Naive thymus-derived CD4-positive, alpha-beta T cell (primary cell): ENCODE data around the gene B3GALT5. TPM values are rescaled to one million over a fixed set of nuclear protein-coding genes. Genes with fewer than 3 reads are reported as not detected.

Source experiments
- ATAC-seq: fragments of 150-1000 bp; cut with Tn5 transposase; 2 replicates; pipeline ENCODE4 v1.10.0; 2021; ENCODE audit warnings: mild to moderate bottlenecking, moderate library complexity
- CTCF ChIA-PET: fragments of 350-600 bp; sonication (Branson Sonifier 250); formaldehyde crosslinking; loops from one replicate; lab custom pipeline; 2021; ENCODE audit warnings: antibody characterized with exemption; lab: Charles Lee
- POLR2A ChIA-PET: fragments of 350-600 bp; sonication (Branson Sonifier 250); formaldehyde crosslinking; loops from one replicate; lab custom pipeline; 2021; ENCODE audit warnings: antibody characterized with exemption, inconsistent platforms; lab: Charles Lee
- DNase-seq, 9 donors: peaks; one replicate each; pipeline versions ENCODE4 v3.0.0 to v3.0.0-alpha.2; 2020 to 2022; ENCODE audit warnings: mixed read lengths in 1 of 9
- H3K27ac ChIP-seq: one replicate; pipeline ENCODE4 v1.7.0; 2013; ENCODE audit warnings: mild to moderate bottlenecking, low read depth, low read length, moderate library complexity
- H3K27me3 ChIP-seq, 2 donors: one replicate each; pipeline ENCODE4 v1.7.0; 2013; ENCODE audit warnings: low read length in 2 of 2, mild to moderate bottlenecking in 2 of 2, moderate library complexity in 2 of 2; ENCODE audit not compliant: control insufficient read depth in 2 of 2, insufficient read depth in 2 of 2
- H3K36me3 ChIP-seq, 3 experiments: 1 replicate in 2 of 3; 2 replicates in 1 of 3; pipeline ENCODE4 v1.7.0; 2013; ENCODE audit warnings: low read length in 3 of 3, mild to moderate bottlenecking in 3 of 3, moderate library complexity in 1 of 3; ENCODE audit not compliant: insufficient read depth in 3 of 3, control insufficient read depth in 2 of 3
- H3K4me1 ChIP-seq, 2 donors: one replicate each; pipeline ENCODE4 v1.7.0; 2013; ENCODE audit warnings: low read length in 2 of 2, mild to moderate bottlenecking in 2 of 2, moderate library complexity in 1 of 2; ENCODE audit not compliant: control insufficient read depth in 2 of 2, insufficient read depth in 2 of 2
- H3K4me3 ChIP-seq: 2 replicates; pipeline ENCODE4 v1.7.0; 2013; ENCODE audit warnings: mild to moderate bottlenecking, low read length
- H3K9me3 ChIP-seq, 3 experiments: 1 replicate in 2 of 3; 2 replicates in 1 of 3; pipeline ENCODE4 v1.7.0; 2013; ENCODE audit warnings: low read length in 3 of 3; ENCODE audit not compliant: control insufficient read depth in 2 of 3
- H3K27ac Mint-ChIP-seq, 9 donors: one replicate each; pipeline ENCODE4 v1.8.0; 2020 to 2022; ENCODE audit warnings: mixed read lengths in 9 of 9, mild to moderate bottlenecking in 8 of 9, moderate library complexity in 5 of 9, inconsistent platforms in 2 of 9
- H3K27me3 Mint-ChIP-seq, 5 donors: one replicate each; pipeline ENCODE4 v1.8.0; 2021 to 2022; ENCODE audit warnings: mixed read lengths in 5 of 5, mild to moderate bottlenecking in 1 of 5
- H3K36me3 Mint-ChIP-seq, 5 donors: one replicate each; pipeline ENCODE4 v1.8.0; 2020 to 2022; ENCODE audit warnings: mixed read lengths in 5 of 5, mild to moderate bottlenecking in 3 of 5, inconsistent platforms in 1 of 5
- H3K4me1 Mint-ChIP-seq, 7 donors: one replicate each; pipeline ENCODE4 v1.8.0; 2020 to 2022; ENCODE audit warnings: mixed read lengths in 7 of 7, mild to moderate bottlenecking in 3 of 7, inconsistent platforms in 1 of 7
- H3K4me3 Mint-ChIP-seq, 10 donors: one replicate each; pipeline ENCODE4 v1.8.0; 2020 to 2022; ENCODE audit warnings: mild to moderate bottlenecking in 10 of 10, mixed read lengths in 10 of 10, moderate library complexity in 6 of 10, inconsistent platforms in 2 of 10
- H3K9me3 Mint-ChIP-seq, 11 donors: one replicate each; pipeline ENCODE4 v1.8.0; 2020 to 2022; ENCODE audit warnings: mixed read lengths in 11 of 11, mild to moderate bottlenecking in 4 of 11, inconsistent platforms in 1 of 11, moderate library complexity in 1 of 11
- intact Hi-C, 2 donors: fragments of 100-400 bp; cut with micrococcal nuclease; formaldehyde crosslinking; loops; one replicate each; pipeline ENCODE4 v1.15.1; 2023
- polyA plus RNA-seq, 2 donors: library from polyadenylated mRNA; unstranded; fragments of 300-500 nt; fragmentation: Illumina TruSeq; gene quantifications; one replicate each; pipeline ENCODE4 v1.2.3, GENCODE V29; 2021
- total RNA-seq, 6 experiments: library from RNA in 5 of 6; stranded (reverse) in 5 of 6; gene quantifications; 1 replicate in 5 of 6; 2 replicates in 1 of 6; pipeline ENCODE4 v1.2.3 and lab custom pipeline; 2021 to 2026

Gene B3GALT5
- total and polyA plus RNA-seq, 7 experiments from 2014 or later = not detected

- Histone ChIP-seq H3K4me1 (no peaks in the 10 kb centered on the region), H3K4me3 (no peak overlapping the region), H3K27me3 (no peaks in the 10 kb centered on the region), H3K36me3 (no peaks in the 10 kb centered on the region), H3K27ac (no peak overlapping the region), H3K9me3 (no peaks in the 10 kb centered on the region)
- no peak for DNase-seq
- no peak overlapping the region for H3K4me3 Mint-ChIP-seq
- no peaks in the 10 kb centered on the region for H3K36me3 Mint-ChIP-seq
- intact Hi-C loops = no loop called here
- no peak overlapping the region for H3K27ac Mint-ChIP-seq
- CTCF ChIA-PET = no interaction called here
- POLR2A ChIA-PET = no interaction called here
- H3K9me3 Mint-ChIP-seq = no peaks in the 10 kb centered on the region
- no peaks in the 10 kb centered on the region for H3K4me1 Mint-ChIP-seq
- H3K27me3 Mint-ChIP-seq = peaks cover 0 to 24% (median 17%) of the 10 kb centered on the region in 5 donors
- ATAC-seq = no peak
Observed at GRCh38 chr21:39712273-39712672, 99.5 kb downstream of the B3GALT5 start.

GRCh38 chr21:39712976-39713375, 100.2 kb downstream of the B3GALT5 start:
- H3K4me3 ChIP-seq = no peak overlapping the region
- H3K36me3 Mint-ChIP-seq = no peaks in the 10 kb centered on the region
- ATAC-seq (no peak), DNase-seq (no peak)
- H3K4me1 ChIP-seq = no peaks in the 10 kb centered on the region
- H3K27ac ChIP-seq = no peak overlapping the region
- H3K27me3 Mint-ChIP-seq = peaks cover 0 to 17% (median 11%) of the 10 kb centered on the region in 5 donors
- ChIA-PET POLR2A (no interaction called here), CTCF (no interaction called here)
- H3K27ac Mint-ChIP-seq = no peak overlapping the region
- no peaks in the 10 kb centered on the region for H3K9me3 Mint-ChIP-seq
- H3K27me3 ChIP-seq = no peaks in the 10 kb centered on the region
- no peaks in the 10 kb centered on the region for H3K4me1 Mint-ChIP-seq
- intact Hi-C loops = no loop called here
- H3K4me3 Mint-ChIP-seq = no peak overlapping the region
- no peaks in the 10 kb centered on the region for H3K9me3 ChIP-seq
- H3K36me3 ChIP-seq = no peaks in the 10 kb centered on the region

- CTCF ChIA-PET = no interaction called here
- POLR2A ChIA-PET = no interaction called here
- no peaks in the 10 kb centered on the region for H3K4me1 ChIP-seq
- Mint-ChIP-seq H3K27me3 (peaks cover 3 to 17% (median 11%) of the 10 kb centered on the region in 5 donors), H3K4me3 (no peak overlapping the region), H3K9me3 (no peaks in the 10 kb centered on the region), H3K36me3 (no peaks in the 10 kb centered on the region), H3K27ac (no peak overlapping the region), H3K4me1 (no peaks in the 10 kb centered on the region)
- no peak for DNase-seq
- H3K27me3 ChIP-seq = no peaks in the 10 kb centered on the region
- H3K9me3 ChIP-seq = no peaks in the 10 kb centered on the region
- no peak for ATAC-seq
- H3K27ac ChIP-seq = no peak overlapping the region
- no peak overlapping the region for H3K4me3 ChIP-seq
- intact Hi-C loops = no loop called here
- H3K36me3 ChIP-seq = no peaks in the 10 kb centered on the region
Observed at GRCh38 chr21:39713905-39714304, 101.2 kb downstream of the B3GALT5 start.

GRCh38 chr21:39714331-39714730, 101.6 kb downstream of the B3GALT5 start:
- DNase-seq = no peak
- H3K9me3 ChIP-seq = no peaks in the 10 kb centered on the region
- ChIA-PET CTCF (no interaction called here), POLR2A (no interaction called here)
- no peaks in the 10 kb centered on the region for H3K4me1 Mint-ChIP-seq
- H3K4me3 Mint-ChIP-seq = no peak overlapping the region
- no peaks in the 10 kb centered on the region for H3K36me3 Mint-ChIP-seq
- no peak overlapping the region for H3K4me3 ChIP-seq
- H3K9me3 Mint-ChIP-seq = peaks cover 0 to 2% (median 0%) of the 10 kb centered on the region in 11 donors
- intact Hi-C loops = no loop called here
- H3K27me3 ChIP-seq = no peaks in the 10 kb centered on the region
- peaks cover 3 to 17% (median 11%) of the 10 kb centered on the region in 5 donors for H3K27me3 Mint-ChIP-seq
- ATAC-seq = no peak
- H3K4me1 ChIP-seq = no peaks in the 10 kb centered on the region
- H3K27ac Mint-ChIP-seq = no peak overlapping the region
- H3K27ac ChIP-seq = no peak overlapping the region
- no peaks in the 10 kb centered on the region for H3K36me3 ChIP-seq

GRCh38 chr21:39715804-39716397, 103.2 kb downstream of the B3GALT5 start:
- CTCF ChIA-PET = interaction anchor here (0.7 to 1.0 kb wide), 2 partner anchors 68 to 192 kb away, joined by 3 to 4 read pairs; no protein-coding TSS in a partner anchor

GRCh38 chr21:39720126-39720778, 107.5 kb downstream of the B3GALT5 start:
- no peak overlapping the region for H3K4me3 Mint-ChIP-seq
- Histone ChIP-seq H3K27me3 (no peaks in the 10 kb centered on the region), H3K4me3 (no peak overlapping the region), H3K36me3 (no peaks in the 10 kb centered on the region), H3K9me3 (no peaks in the 10 kb centered on the region), H3K4me1 (no peaks in the 10 kb centered on the region), H3K27ac (no peak overlapping the region)
- ChIA-PET POLR2A (no interaction called here), CTCF (no interaction called here)
- DNase-seq (no peak), ATAC-seq (no peak)
- H3K9me3 Mint-ChIP-seq = peaks cover 0 to 10% (median 0%) of the 10 kb centered on the region in 11 donors
- H3K27me3 Mint-ChIP-seq = peaks cover 6 to 20% (median 9%) of the 10 kb centered on the region in 5 donors
- intact Hi-C loops = no loop called here
- H3K27ac Mint-ChIP-seq = no peak overlapping the region
- no peaks in the 10 kb centered on the region for H3K36me3 Mint-ChIP-seq
- no peaks in the 10 kb centered on the region for H3K4me1 Mint-ChIP-seq

More at GRCh38 chr21:39715804-39716397, 103.2 kb downstream of the B3GALT5 start:
- Histone ChIP-seq H3K27ac (no peak overlapping the region), H3K36me3 (no peaks in the 10 kb centered on the region), H3K9me3 (no peaks in the 10 kb centered on the region), H3K4me3 (no peak overlapping the region), H3K27me3 (no peaks in the 10 kb centered on the region), H3K4me1 (no peaks in the 10 kb centered on the region)
- Mint-ChIP-seq H3K27me3 (peaks cover 6 to 24% (median 11%) of the 10 kb centered on the region in 5 donors), H3K4me1 (no peaks in the 10 kb centered on the region), H3K9me3 (peaks cover 0 to 2% (median 0%) of the 10 kb centered on the region in 11 donors), H3K36me3 (no peaks in the 10 kb centered on the region), H3K4me3 (no peak overlapping the region), H3K27ac (no peak overlapping the region)
- peak in 5 of 9 donors; percentile 0 to 28 (median 7) for DNase-seq
- intact Hi-C loops = no loop called here
- POLR2A ChIA-PET = no interaction called here
- ATAC-seq = no peak

- DNase-seq (no peak), ATAC-seq (no peak)
- Mint-ChIP-seq H3K4me3 (no peak overlapping the region), H3K4me1 (no peaks in the 10 kb centered on the region), H3K36me3 (no peaks in the 10 kb centered on the region), H3K27ac (no peak overlapping the region), H3K9me3 (peaks cover 0 to 10% (median 0%) of the 10 kb centered on the region in 11 donors), H3K27me3 (peaks cover 5 to 20% (median 7%) of the 10 kb centered on the region in 5 donors)
- Histone ChIP-seq H3K4me1 (no peaks in the 10 kb centered on the region), H3K27ac (no peak overlapping the region), H3K9me3 (no peaks in the 10 kb centered on the region), H3K4me3 (no peak overlapping the region), H3K27me3 (no peaks in the 10 kb centered on the region), H3K36me3 (no peaks in the 10 kb centered on the region)
- CTCF ChIA-PET = interaction anchor here (0.9 kb wide), 1 partner anchor 13 kb away, joined by 3 read pairs; no protein-coding TSS in a partner anchor
- POLR2A ChIA-PET = no interaction called here
- intact Hi-C loops = no loop called here
Observed at GRCh38 chr21:39721885-39722284, 109.1 kb downstream of the B3GALT5 start.
